Measurements from ENCODE around the gene SP3.

Gene SP3

GRCh38 chr2:173914055-173914927 lies 50.9 kb downstream of the SP3 start:
- Histone ChIP-seq H3K4me3 (ENCODE audit: low read length) (no peak overlapping the region), H3K9me3 (ENCODE audit: control insufficient read depth, insufficient read depth, low read length) (no peaks in the 10 kb centered on the region), H3K36me3 (ENCODE audit: control insufficient read depth, low read length) (peaks cover 96% of the 10 kb centered on the region), H3K4me2 (ENCODE audit: low read length) (no peak overlapping the region), H4K20me1 (ENCODE audit: control insufficient read depth, insufficient read depth, low read depth, low read length) (no peaks in the 10 kb centered on the region), H3K27me3 (ENCODE audit: control insufficient read depth, low read length) (no peaks in the 10 kb centered on the region), H3K4me1 (ENCODE audit: control insufficient read depth, low read length) (no peaks in the 10 kb centered on the region), H3K9me2 (replicated peaks; ENCODE audit: control insufficient read depth, low read length) (no peaks in the 10 kb centered on the region), H3F3A (ENCODE audit: control insufficient read depth, insufficient read depth) (no peaks in the 10 kb centered on the region; the same call in none of the 2 replicates), H3K27ac (ENCODE audit: low read depth, low read length) (no peak overlapping the region), H3K79me2 (ENCODE audit: control insufficient read depth, low read length) (peaks cover 46% of the 10 kb centered on the region)
- TF ChIP-seq CTCF (IDR thresholded peaks at IDR 0.05; ENCODE audit: low read depth, low read length, poor library complexity, severe bottlenecking) (no peak), EZH2phosphoT487 (IDR thresholded peaks at IDR 0.05; ENCODE audit: borderline replicate concordance, low read length) (no peak)

- Histone ChIP-seq H3K4me2 (ENCODE audit: low read length) (no peak overlapping the region), H3K27me3 (ENCODE audit: control insufficient read depth, low read length) (no peaks in the 10 kb centered on the region), H3F3A (ENCODE audit: control insufficient read depth, insufficient read depth) (peaks cover 10% of the 10 kb centered on the region), H3K9me3 (ENCODE audit: control insufficient read depth, insufficient read depth, low read length) (no peaks in the 10 kb centered on the region), H3K4me1 (ENCODE audit: control insufficient read depth, low read length) (no peaks in the 10 kb centered on the region), H4K20me1 (ENCODE audit: control insufficient read depth, insufficient read depth, low read depth, low read length) (no peaks in the 10 kb centered on the region), H3K9me2 (replicated peaks; ENCODE audit: control insufficient read depth, low read length) (no peaks in the 10 kb centered on the region), H3K36me3 (ENCODE audit: control insufficient read depth, low read length) (peaks cover 92% of the 10 kb centered on the region), H3K27ac (ENCODE audit: low read depth, low read length) (no peak overlapping the region), H3K79me2 (ENCODE audit: control insufficient read depth, low read length) (peaks cover 5% of the 10 kb centered on the region), H3K4me3 (ENCODE audit: low read length) (no peak overlapping the region)
- TF ChIP-seq EZH2phosphoT487 (IDR thresholded peaks at IDR 0.05; ENCODE audit: borderline replicate concordance, low read length) (no peak), CTCF (IDR thresholded peaks at IDR 0.05; ENCODE audit: low read depth, low read length, poor library complexity, severe bottlenecking) (no peak)
Observed at GRCh38 chr2:173909846-173910245, 55.3 kb downstream of the SP3 start.

GRCh38 chr2:173906626-173907025 lies 58.5 kb downstream of the SP3 start:
- no peaks in the 10 kb centered on the region for H3K9me2 ChIP-seq (replicated peaks; ENCODE audit: control insufficient read depth, low read length)
- H3K4me3 ChIP-seq (ENCODE audit: low read length), result no peak overlapping the region
- TF ChIP-seq CTCF (IDR thresholded peaks at IDR 0.05; ENCODE audit: low read depth, low read length, poor library complexity, severe bottlenecking) (no peak), EZH2phosphoT487 (IDR thresholded peaks at IDR 0.05; ENCODE audit: borderline replicate concordance, low read length) (no peak)
- peaks cover 12% of the 10 kb centered on the region; the same call in 1 of the 2 replicates for H3F3A ChIP-seq (ENCODE audit: control insufficient read depth, insufficient read depth)
- no peak overlapping the region for H3K27ac ChIP-seq (ENCODE audit: low read depth, low read length)
- H3K36me3 ChIP-seq (ENCODE audit: control insufficient read depth, low read length), result peaks cover 65% of the 10 kb centered on the region
- H3K79me2 ChIP-seq (ENCODE audit: control insufficient read depth, low read length), result no peaks in the 10 kb centered on the region
- no peaks in the 10 kb centered on the region for H3K9me3 ChIP-seq (ENCODE audit: control insufficient read depth, insufficient read depth, low read length)
- no peaks in the 10 kb centered on the region for H4K20me1 ChIP-seq (ENCODE audit: control insufficient read depth, insufficient read depth, low read depth, low read length)
- no peaks in the 10 kb centered on the region for H3K4me1 ChIP-seq (ENCODE audit: control insufficient read depth, low read length)
- H3K27me3 ChIP-seq (ENCODE audit: control insufficient read depth, low read length), result no peaks in the 10 kb centered on the region
- no peak overlapping the region for H3K4me2 ChIP-seq (ENCODE audit: low read length)
